HEK293 (cell line): Measurements from ENCODE around the gene SYNE1.
"Not testable (repeated sequence)": the region's sequence is repeated elsewhere in the genome, so short reads cannot be mapped to it uniquely, and the experiment has no call there.

Source experiments
- CTCF ChIA-PET: fragments of 350-600 bp; formaldehyde crosslinking; extraction: SDS; loops from one replicate; lab custom pipeline; 2021; ENCODE audit warnings: antibody characterized with exemption; lab: Yijun Ruan, JAX
- POLR2A ChIA-PET: fragments of 300-600 bp; formaldehyde crosslinking; extraction: SDS; loops from one replicate; lab custom pipeline; 2020; ENCODE audit warnings: antibody characterized with exemption, inconsistent platforms; lab: Yijun Ruan, JAX
- H3K27ac ChIP-seq: fragments of 200-500 bp; sonication (Bioruptor generic); 2 replicates; pipeline ENCODE4 v1.5.1; 2014; ENCODE audit warnings: low read depth, low read length, control low read depth, inconsistent platforms; ENCODE audit errors: extremely low read depth
- H3K36me3 ChIP-seq, 2 experiments: fragments of 200-500 bp in 1 of 2; sonication (Bioruptor generic) in 1 of 2; 1 replicate in 1 of 2; 2 replicates in 1 of 2; pipeline ENCODE4 v1.5.1; 2014 to 2017; ENCODE audit warnings: inconsistent platforms in 2 of 2, low read length in 2 of 2; ENCODE audit not compliant: control insufficient read depth in 2 of 2, insufficient read depth in 1 of 2
- H3K4me1 ChIP-seq: fragments of 200-500 bp; sonication (Bioruptor generic); 2 replicates; pipeline ENCODE4 v1.5.1; 2014; ENCODE audit warnings: mild to moderate bottlenecking, low read length, inconsistent platforms; ENCODE audit not compliant: control insufficient read depth, insufficient read depth
- H3K4me3 ChIP-seq: 2 replicates; pipeline ENCODE4 v1.5.1; 2011; ENCODE audit warnings: low read depth, mild to moderate bottlenecking, control low read depth, low read length, moderate library complexity
- H3K9me3 ChIP-seq: fragments of 200-500 bp; sonication (Bioruptor generic); 2 replicates; pipeline ENCODE4 v1.5.1; 2014; ENCODE audit warnings: low read depth, low read length, inconsistent platforms; ENCODE audit not compliant: control insufficient read depth, insufficient read depth
- AEBP2 ChIP-seq: fragments of 450-650 bp; formaldehyde crosslinking; IDR thresholded peaks from 2 replicates; pipeline ENCODE4 v1.5.1; 2016; ENCODE audit warnings: missing biosample characterization, missing genetic modification characterization, borderline replicate concordance
- REST ChIP-seq: fragments of 450-650 bp; formaldehyde crosslinking; IDR thresholded peaks from 2 replicates; pipeline ENCODE4 v1.5.1; 2016; ENCODE audit warnings: missing biosample characterization, missing genetic modification characterization
- SP3 ChIP-seq: fragments of 450-650 bp; formaldehyde crosslinking; IDR thresholded peaks from 2 replicates; pipeline ENCODE4 v1.5.1; 2016; ENCODE audit warnings: missing biosample characterization, missing genetic modification characterization
- ZBTB11 ChIP-seq: fragments of 450-650 bp; formaldehyde crosslinking; conservative IDR thresholded peaks from 2 replicates; pipeline ENCODE4 v1.5.1; 2016; ENCODE audit warnings: low read depth, missing biosample characterization, missing genetic modification characterization
- ZBTB21 ChIP-seq: fragments of 450-650 bp; formaldehyde crosslinking; IDR thresholded peaks from 2 replicates; pipeline ENCODE4 v1.5.1; 2017; ENCODE audit warnings: missing biosample characterization, missing genetic modification characterization
- ZBTB8A ChIP-seq: fragments of 450-650 bp; formaldehyde crosslinking; IDR thresholded peaks from 2 replicates; pipeline ENCODE4 v1.5.1; 2016; ENCODE audit warnings: missing biosample characterization, missing genetic modification characterization
- ZNF140 ChIP-seq: fragments of 450-650 bp; formaldehyde crosslinking; IDR thresholded peaks from 2 replicates; pipeline ENCODE4 v1.5.1; 2016; ENCODE audit warnings: missing biosample characterization, missing genetic modification characterization
- ZNF202 ChIP-seq: fragments of 450-650 bp; formaldehyde crosslinking; IDR thresholded peaks from 2 replicates; pipeline ENCODE4 v1.5.1; 2016; ENCODE audit warnings: missing biosample characterization, missing genetic modification characterization, borderline replicate concordance
- ZNF266 ChIP-seq: fragments of 450-650 bp; formaldehyde crosslinking; IDR thresholded peaks from 2 replicates; pipeline ENCODE4 v1.5.1; 2016; ENCODE audit warnings: missing biosample characterization, missing genetic modification characterization, low read depth
- ZNF292 ChIP-seq: fragments of 450-650 bp; formaldehyde crosslinking; IDR thresholded peaks from 2 replicates; pipeline ENCODE4 v1.5.1; 2016; ENCODE audit warnings: low read depth, missing biosample characterization, missing genetic modification characterization, borderline replicate concordance
- ZNF394 ChIP-seq: fragments of 450-650 bp; formaldehyde crosslinking; IDR thresholded peaks from 2 replicates; pipeline ENCODE4 v1.5.1; 2016; ENCODE audit warnings: missing biosample characterization, missing genetic modification characterization, mild to moderate bottlenecking, moderate library complexity, borderline replicate concordance
- ZNF426 ChIP-seq: fragments of 450-650 bp; formaldehyde crosslinking; IDR thresholded peaks from 2 replicates; pipeline ENCODE4 v1.5.1; 2017; ENCODE audit warnings: missing biosample characterization, missing genetic modification characterization, mild to moderate bottlenecking, inconsistent platforms, moderate library complexity
- ZNF433 ChIP-seq: fragments of 450-650 bp; formaldehyde crosslinking; IDR thresholded peaks from 2 replicates; pipeline ENCODE4 v1.5.1; 2016; ENCODE audit warnings: missing biosample characterization, missing genetic modification characterization, low read depth
- ZNF510 ChIP-seq: fragments of 450-650 bp; formaldehyde crosslinking; IDR thresholded peaks from 2 replicates; pipeline ENCODE4 v1.5.1; 2018; ENCODE audit warnings: mild to moderate bottlenecking, missing genetic modification characterization, missing biosample characterization; ENCODE audit not compliant: insufficient replicate concordance
- ZNF518A ChIP-seq: fragments of 450-650 bp; formaldehyde crosslinking; conservative IDR thresholded peaks from 2 replicates; pipeline ENCODE4 v1.5.1; 2016; ENCODE audit warnings: low read depth, missing biosample characterization, missing genetic modification characterization
- ZNF555 ChIP-seq: fragments of 450-650 bp; formaldehyde crosslinking; conservative IDR thresholded peaks from 2 replicates; pipeline ENCODE4 v1.5.1; 2017; ENCODE audit warnings: missing biosample characterization, mild to moderate bottlenecking, missing genetic modification characterization, inconsistent platforms
- ZNF558 ChIP-seq: fragments of 450-650 bp; formaldehyde crosslinking; IDR thresholded peaks from 2 replicates; pipeline ENCODE4 v1.5.1; 2016; ENCODE audit warnings: missing biosample characterization, missing genetic modification characterization
- ZNF560 ChIP-seq: fragments of 450-650 bp; formaldehyde crosslinking; IDR thresholded peaks from 2 replicates; pipeline ENCODE4 v1.5.1; 2017; ENCODE audit warnings: missing biosample characterization, missing genetic modification characterization, borderline replicate concordance
- ZNF623 ChIP-seq: fragments of 450-650 bp; formaldehyde crosslinking; IDR thresholded peaks from 2 replicates; pipeline ENCODE4 v1.5.1; 2016; ENCODE audit warnings: missing biosample characterization, missing genetic modification characterization
- ZNF629 ChIP-seq: fragments of 450-650 bp; formaldehyde crosslinking; IDR thresholded peaks from 2 replicates; pipeline ENCODE4 v1.5.1; 2017; ENCODE audit warnings: missing biosample characterization, missing genetic modification characterization
- ZNF664 ChIP-seq: fragments of 450-650 bp; formaldehyde crosslinking; IDR thresholded peaks from 2 replicates; pipeline ENCODE4 v1.5.1; 2016; ENCODE audit warnings: missing biosample characterization, missing genetic modification characterization
- ZXDB ChIP-seq: fragments of 450-650 bp; formaldehyde crosslinking; IDR thresholded peaks from 2 replicates; pipeline ENCODE4 v1.5.1; 2016; ENCODE audit warnings: missing biosample characterization, missing genetic modification characterization

Gene SYNE1

GRCh38 chr6:152421496-152421895 lies 215.7 kb downstream of the SYNE1 start:
- not testable (repeated sequence) for H3K27ac ChIP-seq
- TF ChIP-seq ZNF510 (tag by site-specific recombination) (peak; percentile 65), ZNF664 (tag by site-specific recombination) (peak; percentile 42; the same call in 1 of the 2 replicates), AEBP2 (tag by site-specific recombination) (0 out of 2 replicates have a peak, but pooled peaks have one; percentile 68), ZNF292 (tag by site-specific recombination) (peak; percentile 50; the same call in 1 of the 2 replicates), REST (peak; percentile 65; the same call in 1 of the 2 replicates), ZNF623 (tag by site-specific recombination) (peak; percentile 70), ZNF394 (peak; percentile 93), ZBTB8A (tag by site-specific recombination) (peak; percentile 70), ZNF629 (tag by site-specific recombination) (peak; percentile 29; the same call in 1 of the 2 replicates), ZNF202 (tag by site-specific recombination) (0 out of 2 replicates have a peak, but pooled peaks have one; percentile 59), ZNF555 (tag by site-specific recombination) (peak; percentile 87), ZNF558 (tag by site-specific recombination) (peak; percentile 73), ZNF433 (tag by site-specific recombination) (0 out of 2 replicates have a peak, but pooled peaks have one; percentile 24), ZBTB21 (tag by site-specific recombination) (0 out of 2 replicates have a peak, but pooled peaks have one; percentile 49), ZNF426 (tag by site-specific recombination) (peak; percentile 88), ZNF140 (tag by site-specific recombination) (peak; percentile 56; the same call in 1 of the 2 replicates), ZNF560 (peak; percentile 80; the same call in 1 of the 2 replicates), ZNF266 (tag by site-specific recombination) (peak; percentile 56; the same call in 1 of the 2 replicates), ZNF518A (tag by site-specific recombination) (peak; percentile 88), SP3 (tag by site-specific recombination) (0 out of 2 replicates have a peak, but pooled peaks have one; percentile 15), ZBTB11 (peak; percentile 78), ZXDB (tag by site-specific recombination) (peak; percentile 63)

More at GRCh38 chr6:152421496-152421895, 215.7 kb downstream of the SYNE1 start:
- H3K4me1 ChIP-seq, POLR2A ChIA-PET, H3K9me3 ChIP-seq, H3K36me3 ChIP-seq, H3K4me3 ChIP-seq: not testable (repeated sequence)
- CTCF ChIA-PET: interaction anchor here (0.9 kb wide), 1 partner anchor 105 kb away, joined by 3 read pairs; no protein-coding TSS in a partner anchor
